NCI-H2227 (cell line): ENCODE measurements around the gene TNPO2.

ENCODE experiments used
- DNase-seq: peaks from one replicate; lab custom pipeline; 2025; ENCODE audit not compliant: unreplicated experiment; lab: John Stamatoyannopoulos, UW

Gene TNPO2

DNA sequence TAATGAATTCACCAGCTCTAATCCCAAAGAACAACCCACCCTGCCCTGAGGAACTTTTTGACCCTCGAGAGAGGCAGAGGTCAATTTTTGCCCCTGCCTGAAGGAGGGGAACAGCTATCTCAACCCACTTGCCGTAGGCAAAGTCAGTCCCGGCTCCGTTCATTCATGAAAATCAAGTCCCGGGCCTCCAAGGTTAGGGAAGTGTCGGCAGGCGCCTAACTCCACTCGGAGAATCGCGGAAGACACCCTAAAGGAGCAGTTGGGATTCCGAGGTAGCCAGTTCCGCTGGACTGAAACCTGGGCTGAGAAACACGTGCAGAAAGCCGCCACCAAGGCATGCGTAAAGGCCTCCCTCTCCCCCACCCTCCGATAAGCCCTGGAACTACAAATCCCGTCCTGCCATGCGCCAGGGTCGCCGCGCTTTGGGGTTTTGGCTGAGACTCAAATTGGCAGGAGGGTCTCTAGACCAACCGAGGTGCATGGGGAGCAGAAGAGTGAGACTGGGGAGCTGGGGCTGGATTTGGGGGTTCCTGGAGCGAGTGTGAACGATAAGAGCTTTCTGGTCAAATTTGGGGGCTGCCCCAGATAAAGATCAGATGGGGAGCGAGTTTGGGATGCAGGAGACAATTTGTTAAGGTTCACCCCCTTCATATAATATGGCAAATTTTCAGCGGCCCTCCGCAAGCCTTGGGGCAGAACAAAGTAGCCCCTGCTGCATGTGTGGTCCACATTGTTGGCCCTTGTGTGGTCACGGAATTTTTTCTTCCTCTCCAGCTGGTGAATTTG, at the start of gene TNPO2:
Gene TNPO2 (minus strand): TSS at position 292 of the 786 bp plus-strand sequence. CDS start 2,955 bp downstream, outside the sequence.
- peak; percentile 68 for DNase-seq

DNA sequence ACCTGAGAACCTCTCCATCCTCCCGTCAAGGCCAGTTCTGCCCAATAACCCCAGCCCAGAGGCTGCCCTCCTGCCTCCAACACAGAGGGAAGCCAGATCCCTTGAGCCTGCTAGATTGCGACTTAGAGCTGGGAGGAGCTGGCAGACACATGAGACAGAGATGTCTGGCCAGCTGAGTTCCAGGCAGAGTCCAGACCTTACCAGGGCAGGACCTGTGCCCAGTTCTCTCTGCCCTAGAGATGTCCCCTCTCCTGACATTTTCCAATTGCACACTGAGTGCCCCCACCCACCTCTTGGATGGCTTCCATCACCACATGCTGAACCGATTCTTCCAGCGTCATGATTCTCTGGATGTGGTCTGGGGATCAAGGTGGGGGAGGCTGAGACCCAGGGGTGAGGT, 48.6 kb upstream of the TNPO2 start:
- no peak for DNase-seq

DNA sequence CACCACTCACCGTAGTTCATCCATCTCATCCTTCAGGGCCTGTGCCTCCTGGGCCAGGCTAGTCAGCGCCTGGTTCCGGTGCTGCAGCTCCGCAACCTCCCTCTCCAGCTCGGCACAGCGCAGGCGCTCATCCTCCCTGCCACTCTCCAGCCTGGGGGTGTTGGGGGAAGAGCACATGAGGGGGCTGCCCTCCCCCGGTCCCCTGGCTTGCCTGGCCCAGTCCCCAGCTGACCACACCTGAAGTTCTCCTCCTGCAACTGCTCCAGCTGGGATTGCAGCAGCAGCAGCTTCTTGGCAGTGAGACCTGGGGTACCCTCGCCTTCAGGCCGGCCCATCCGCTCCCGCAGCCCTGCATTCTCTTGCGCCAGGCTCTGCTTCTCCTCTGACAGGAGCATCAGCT, 47.2 kb upstream of the TNPO2 start:
- no peak for DNase-seq

DNA sequence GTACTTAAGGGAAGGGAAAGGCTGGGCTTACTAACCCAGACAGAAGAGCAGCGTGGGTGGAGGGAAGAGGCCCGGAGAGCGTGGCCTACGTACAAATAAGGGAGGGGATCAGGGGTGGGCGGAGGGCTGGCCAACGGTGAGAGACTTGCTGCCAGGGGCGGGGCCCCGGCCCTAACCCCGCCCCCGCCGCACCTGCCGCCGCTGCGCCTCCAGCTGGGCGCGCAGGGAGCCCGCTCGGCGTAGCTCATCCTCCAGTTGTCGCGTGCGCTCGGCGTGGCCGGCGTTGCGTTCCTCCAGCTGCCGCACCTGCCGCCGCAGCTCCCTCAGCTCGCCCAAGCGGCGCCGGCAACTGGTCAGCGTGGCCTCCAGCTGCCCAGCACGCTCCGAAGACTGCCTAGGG, 46.0 kb upstream of the TNPO2 start:
- no peak for DNase-seq

DNA sequence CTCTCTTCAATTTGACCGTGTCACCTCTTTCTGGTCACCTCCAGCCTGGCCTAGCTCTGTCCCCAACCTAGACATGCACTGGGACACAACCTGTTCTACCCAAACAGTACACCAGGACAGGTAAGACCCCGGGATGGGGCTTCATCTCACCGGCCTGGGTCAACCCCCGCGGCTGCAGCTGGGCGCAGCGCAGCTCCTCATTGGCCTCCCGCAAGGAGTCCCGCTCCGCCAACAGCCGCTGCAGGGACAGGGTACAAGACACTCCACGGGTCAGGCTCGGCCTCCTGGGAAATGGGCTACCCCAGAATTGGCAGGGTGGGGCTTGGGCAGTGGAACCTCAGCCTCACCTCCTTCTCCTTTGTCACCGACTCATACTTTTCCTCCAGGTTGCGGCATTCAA, 43.9 kb upstream of the TNPO2 start:
- no peak for DNase-seq

DNA sequence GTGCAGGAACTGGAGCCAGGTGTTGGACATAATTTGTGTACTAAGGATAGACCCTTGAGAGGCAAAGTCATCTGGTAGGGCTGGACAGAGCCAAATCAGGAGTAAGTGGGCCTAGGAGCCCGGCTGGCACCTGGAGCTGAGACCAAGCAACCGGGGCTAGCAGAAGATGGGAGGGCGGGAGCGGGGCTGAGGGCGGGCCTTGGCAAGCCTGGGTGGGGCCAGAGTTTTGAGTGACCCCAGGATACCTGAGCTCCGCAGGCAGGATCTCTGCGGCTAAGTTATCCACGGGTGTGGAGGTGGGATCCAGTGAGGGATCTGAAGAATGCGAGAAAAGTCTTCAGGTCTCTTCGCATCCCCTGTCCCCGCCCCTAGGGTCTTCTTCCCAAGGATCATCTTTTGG, 43.4 kb upstream of the TNPO2 start:
- no peak for DNase-seq

DNA sequence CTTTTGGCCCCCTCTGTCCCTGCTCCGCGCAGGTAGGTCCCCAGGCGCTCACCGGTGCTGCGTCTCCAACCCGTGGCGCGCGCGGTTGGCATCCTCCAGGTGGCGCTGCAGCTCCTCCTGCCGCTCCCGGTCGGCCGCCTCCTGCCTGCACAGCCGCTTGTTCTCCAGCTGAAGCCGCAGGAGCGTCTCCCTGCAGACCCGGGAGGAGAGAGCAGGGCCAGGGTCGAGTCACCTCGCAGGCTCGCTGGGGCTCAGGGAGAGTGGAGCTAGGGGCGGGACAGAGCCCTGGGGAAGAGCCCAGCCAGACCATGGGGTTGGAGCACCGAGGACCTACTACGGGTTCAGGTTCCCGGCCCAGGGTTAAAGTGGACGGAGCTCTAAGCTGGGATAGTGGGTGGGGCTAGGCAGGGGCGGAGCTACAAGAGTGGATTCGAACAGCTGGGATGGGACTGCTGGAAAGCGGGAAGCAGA, 42.4 kb upstream of the TNPO2 start:
- DNase-seq, result no peak

DNA sequence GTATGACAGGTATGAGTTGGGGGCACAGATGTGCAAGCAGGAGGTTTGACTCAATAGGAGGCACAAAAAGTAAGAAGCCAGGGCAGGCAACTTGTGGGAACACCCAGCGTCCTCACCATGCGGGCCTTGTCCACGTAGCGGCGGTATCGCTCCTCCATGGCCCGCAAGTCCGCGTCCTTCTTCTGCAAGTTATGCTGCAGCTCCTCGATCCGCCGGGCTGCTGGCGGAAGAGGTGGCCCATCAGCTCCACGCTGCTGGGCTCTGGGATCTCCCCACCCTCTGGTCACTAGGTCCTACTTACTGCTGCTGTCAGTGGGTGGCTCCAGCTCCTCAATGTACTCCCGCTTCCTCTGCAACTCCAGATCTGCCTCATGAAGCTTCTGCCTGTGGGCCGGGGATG, 41.0 kb upstream of the TNPO2 start:
- no peak for DNase-seq

DNA sequence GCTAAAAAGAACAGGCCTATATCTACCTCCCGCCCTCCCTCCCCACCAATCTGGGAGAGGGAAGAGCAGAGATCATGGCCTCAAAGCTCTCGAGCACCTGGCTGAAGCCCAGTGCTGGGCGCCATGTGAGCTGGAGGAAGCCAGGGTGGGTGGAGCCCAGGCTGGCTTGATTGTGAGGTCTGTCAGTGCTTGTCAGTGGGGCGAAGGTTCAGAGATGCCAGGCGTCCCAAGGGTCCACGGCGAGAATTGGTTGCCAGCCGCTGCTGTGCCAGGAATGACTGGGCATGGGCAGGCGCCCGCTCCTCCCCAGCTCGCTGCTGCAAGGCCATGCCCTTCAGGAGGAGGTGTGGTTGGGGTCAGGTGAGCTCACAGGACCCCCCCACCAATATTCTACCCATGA, 39.4 kb upstream of the TNPO2 start:
- no peak for DNase-seq

DNA sequence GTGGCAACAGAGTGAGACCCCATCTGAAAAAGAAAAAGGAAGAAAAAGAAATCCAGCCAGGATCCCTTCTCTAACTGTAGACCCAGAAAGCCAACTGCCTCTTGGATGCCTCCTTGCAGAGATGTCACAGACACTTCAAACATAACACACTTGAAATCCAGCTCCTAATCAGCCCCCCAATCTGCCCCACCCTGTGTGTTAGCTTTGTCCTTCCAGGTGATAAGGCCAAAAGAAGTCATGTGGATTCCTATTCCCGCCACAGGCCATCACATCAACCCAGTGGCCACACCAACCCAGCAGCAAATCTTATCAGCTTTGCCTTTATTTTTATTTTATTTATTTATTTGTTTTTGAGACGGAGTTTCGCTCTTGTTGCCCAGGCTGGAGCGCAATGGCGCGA, 36.0 kb upstream of the TNPO2 start:
- no peak for DNase-seq

DNA sequence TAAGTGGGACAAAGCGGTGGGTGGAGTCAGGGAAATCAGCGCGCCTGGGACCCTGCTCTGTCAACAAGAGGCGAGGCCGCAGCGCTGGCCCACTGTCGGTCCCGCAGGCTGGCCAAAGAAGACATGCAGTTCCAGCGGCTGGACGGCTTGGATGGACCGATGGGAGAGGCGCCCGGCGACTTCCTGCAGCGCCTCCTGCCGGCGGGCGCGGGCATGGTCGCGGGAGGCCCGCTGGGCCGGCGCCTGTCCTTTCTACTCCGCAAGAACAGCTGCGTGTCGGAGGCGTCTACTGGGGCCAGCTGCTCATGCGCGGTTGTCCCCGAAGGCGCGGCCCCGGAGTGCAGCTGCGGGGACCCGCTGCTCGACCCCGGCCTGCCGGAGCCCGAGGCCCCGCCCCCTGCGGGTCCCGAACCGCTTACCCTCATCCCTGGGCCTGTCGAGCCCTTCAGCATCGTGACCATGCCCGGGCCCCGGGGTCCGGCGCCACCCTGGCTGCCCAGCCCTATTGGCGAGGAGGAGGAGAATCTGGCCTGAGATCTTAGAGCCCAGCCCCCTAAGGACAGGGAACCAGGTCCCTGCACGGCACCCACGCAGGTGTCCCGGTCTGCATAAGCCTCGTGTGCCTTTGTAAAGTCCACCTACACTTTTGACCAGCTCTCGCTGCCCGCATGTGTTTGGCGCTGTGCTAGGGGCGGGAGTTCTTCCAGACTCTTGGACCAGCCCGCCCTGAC, 34.0 kb upstream of the TNPO2 start:
- DNase-seq, result peak; percentile 83

DNA sequence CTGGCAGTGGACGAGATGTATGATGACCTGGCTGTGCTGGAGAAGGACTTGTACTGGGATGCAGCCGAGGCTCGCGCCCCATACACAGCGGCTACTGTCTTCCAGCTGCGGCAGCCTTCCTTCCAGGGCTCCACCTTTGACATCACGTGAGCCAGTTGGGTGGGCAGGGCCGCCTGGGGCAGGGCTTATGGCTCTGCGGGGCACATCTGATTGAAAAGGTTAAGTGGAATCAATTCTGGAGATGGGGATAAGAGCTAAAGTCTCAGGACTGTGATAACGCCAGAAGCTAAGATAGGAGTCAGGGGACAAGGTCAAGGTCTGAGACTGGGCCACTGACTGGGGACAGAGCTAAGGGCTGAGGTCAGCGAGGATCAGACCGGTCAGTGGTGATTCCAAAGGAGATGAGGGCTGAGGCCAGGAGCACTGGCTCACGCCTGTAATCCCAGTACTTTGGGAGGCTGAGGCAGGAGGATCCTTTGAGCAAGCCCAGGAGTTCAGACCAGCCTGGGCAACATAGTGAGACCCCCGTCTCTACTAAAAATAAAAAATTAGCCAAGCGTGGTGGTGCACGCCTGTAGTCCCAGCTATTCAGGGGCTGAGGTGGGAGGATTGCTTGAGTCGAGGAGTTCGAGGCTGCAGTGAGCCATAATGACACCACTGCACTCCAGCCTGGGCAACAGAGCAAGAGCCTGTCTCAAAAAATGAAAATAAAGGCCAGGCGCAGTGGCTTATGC, 32.6 kb upstream of the TNPO2 start:
- DNase-seq, result no peak

DNA sequence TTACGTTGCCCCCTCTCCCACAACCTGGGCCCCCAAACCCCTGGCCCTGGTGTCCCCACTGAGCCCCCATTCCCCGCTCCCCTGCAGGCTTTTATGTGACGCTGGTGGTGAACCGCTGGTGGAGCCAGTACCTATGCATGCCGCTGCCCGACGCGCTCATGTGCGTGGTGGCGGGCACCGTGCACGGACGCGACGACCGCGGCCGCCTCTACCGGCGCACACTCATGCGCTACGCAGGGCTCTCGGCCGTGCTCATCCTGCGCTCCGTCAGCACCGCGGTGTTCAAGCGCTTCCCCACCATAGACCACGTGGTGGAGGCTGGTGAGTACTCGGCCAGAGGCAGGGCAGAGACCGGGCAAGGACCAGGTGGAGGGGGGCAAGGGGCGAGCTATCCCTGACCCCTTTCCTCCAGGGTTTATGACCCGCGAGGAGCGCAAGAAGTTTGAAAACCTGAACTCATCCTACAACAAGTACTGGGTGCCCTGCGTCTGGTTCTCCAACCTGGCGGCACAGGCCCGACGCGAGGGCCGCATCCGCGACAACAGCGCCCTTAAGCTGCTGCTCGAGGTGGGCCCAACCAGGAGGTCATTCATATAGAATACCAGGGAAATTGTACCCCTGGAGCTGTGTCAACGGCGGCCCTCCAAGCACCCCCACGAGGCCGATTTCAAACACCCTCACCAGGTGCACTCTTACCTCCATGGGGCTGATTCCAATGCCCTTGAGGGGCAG, 30.9 kb upstream of the TNPO2 start:
- DNase-seq, result no peak

DNA sequence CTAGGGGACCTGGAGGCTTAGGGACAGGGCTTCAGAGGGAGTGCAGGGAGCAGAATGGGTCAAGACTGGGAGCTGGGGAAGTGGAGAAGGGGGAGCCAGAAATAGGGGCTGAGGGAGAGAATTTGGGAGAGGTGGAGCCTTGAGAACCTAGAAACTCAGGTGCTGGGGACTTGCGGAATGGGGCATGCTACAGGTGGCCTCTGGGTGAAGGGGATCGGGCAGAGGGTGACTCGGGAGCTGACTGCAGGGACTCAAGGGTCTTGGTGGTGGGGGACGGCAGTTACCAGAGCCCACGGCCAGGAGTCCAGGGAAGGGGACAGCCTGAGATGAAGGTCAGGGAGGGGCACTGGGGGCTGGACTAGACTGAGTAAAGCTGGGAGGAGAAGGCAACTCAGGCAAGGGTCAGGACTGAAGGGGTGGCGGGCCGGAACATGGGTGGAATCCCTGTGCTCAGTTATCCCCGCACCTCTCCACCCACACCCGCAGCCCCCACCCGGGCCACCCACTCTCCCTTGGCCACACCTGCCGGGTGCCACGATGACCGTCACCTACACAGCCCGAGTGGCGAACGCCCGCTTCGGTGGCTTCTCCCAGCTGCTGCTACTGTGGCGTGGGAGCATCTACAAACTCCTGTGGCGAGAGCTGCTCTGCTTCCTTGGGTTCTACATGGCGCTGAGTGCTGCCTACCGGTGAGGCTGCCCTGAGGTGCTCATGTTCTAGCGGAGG, 28.5 kb upstream of the TNPO2 start:
- no peak for DNase-seq

DNA sequence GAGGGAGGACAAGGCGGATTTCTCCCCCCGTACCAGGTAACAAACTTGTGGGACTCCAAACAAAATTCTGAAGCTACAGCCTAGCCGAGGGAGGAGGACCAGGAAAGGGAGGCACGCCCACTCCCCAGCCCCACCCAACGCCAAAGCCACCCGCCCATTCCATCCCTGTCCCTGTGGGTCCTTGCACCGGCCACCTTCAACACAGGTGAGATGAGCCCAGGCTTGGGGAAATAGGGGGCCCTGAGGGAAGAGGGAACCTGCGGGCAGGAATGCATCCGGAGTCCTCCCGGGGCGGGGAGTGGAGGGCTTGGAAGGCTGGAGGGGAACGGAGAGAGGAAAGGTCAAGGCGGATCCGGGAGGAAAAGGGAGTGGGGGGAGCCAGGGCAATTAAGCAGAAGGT, 27.9 kb upstream of the TNPO2 start, which contains the start of gene BEST2:
Gene BEST2 (plus strand): TSS at position 157 of the 400 bp plus-strand sequence. CDS start 802 bp downstream, outside the sequence.
- no peak for DNase-seq

DNA sequence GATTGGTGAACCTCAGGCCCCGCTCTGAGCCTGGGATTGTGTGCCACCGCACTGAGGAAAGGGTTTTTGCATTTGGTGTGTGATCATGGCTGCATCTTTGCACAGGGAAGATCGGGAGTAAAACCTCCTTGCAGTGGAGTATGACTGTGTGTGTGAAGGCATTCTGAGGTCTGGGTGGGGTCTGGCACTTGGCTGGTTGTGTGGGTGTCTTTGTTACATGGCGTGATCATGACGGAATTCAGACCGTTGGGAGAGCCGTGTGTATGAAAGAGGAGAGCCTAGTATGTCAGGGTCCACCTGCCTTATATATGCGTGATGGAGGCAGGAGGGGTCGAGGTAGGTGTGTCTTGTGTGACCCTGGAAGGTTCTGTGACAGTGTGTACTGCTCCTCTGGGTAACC, 27.1 kb upstream of the TNPO2 start:
- DNase-seq, result no peak

DNA sequence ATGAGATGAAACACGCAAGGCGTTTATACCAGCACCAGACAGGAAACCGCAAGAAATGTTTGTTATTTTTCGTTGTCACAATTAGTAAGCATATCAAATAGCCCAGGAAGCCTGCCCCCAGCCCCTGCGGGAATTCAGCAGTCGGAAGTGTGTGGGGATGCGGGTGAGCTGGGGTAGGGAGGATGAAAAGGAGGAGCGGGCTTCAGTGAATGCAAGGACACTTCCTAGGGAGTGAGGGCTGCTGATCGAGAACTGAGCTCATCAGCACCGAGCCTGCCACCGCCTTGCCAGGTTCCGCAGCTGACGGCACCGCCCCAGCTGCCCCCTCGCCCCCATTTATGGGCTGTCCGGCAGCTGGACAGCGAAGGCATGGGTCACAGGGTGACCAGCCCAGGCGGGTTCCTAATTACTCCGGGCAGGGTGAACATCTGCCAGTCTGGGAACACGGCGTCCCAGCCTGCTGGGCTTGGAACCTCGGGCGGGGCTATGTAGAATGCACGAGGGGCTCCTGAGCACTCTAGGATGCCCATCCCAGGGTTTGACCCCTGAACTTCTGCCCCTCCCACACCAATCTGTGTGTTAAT, 26.3 kb upstream of the TNPO2 start:
- DNase-seq, result peak; percentile 19

DNA sequence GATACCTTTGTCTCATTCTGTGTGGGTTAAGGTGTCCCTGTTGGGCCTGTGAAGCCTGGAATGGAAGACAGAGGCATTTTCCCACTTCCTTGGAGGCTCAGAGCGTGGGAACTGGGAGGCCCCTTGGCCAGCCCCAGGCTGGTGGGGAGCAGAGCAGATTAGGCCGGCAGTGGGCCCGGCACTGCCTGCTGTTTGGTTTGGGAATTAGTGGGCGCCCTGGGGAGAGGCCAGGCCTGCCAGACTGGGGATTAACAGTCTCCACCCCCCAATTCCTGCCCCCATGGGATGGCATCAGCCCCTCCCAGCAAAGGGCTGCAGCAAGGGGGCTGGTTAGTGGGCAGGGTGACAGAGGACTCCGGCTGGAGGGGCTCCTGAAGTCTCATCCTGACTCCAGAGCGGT, 24.8 kb upstream of the TNPO2 start:
- DNase-seq, result no peak

DNA sequence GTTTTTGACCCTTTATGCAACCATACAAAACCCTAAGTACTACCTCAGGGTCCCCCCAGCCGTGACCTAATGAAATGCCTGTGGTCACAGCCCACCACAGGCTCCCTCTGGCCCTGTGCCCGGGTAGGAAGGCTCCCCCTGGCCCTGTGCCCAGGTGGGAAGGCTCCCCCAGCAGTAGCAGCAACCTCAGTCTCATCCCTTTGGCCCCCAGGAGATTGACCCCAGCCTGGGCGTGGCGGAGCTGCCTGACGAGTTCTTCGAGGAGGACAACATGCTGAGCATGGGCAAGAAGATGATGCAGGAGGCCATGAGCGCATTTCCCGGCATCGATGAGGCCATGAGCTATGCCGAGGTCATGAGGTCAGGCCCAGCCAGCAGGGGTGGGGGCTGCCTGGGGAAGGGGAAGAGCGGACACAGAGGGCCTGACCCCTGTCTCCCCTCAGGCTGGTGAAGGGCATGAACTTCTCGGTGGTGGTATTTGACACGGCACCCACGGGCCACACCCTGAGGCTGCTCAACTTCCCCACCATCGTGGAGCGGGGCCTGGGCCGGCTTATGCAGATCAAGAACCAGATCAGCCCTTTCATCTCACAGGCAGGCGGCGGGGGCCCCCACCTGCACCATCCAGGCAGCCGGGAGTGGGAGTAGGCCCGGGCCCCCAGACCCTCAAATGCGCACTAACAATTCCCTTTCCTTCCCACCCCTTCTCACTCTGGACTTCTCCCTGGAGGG, 21.6 kb upstream of the TNPO2 start:
- no peak for DNase-seq
